B cell (primary cell): ENCODE data around the gene LRP6. TPM values are rescaled to one million over a fixed set of nuclear protein-coding genes. Genes with fewer than 3 reads are reported as not detected.

Experiments used
- ATAC-seq: fragments of 200-7000 bp; cut with Tn5 transposase; one replicate; pipeline ENCODE4 v1.10.0; 2021; ENCODE audit warnings: low read depth, mild to moderate bottlenecking, moderate number of reproducible peaks, moderate library complexity
- CTCF ChIA-PET: fragments of 350-600 bp; sonication (Branson Sonifier 250); formaldehyde crosslinking; loops from one replicate; lab custom pipeline; 2021; ENCODE audit warnings: antibody characterized with exemption, inconsistent platforms; lab: Charles Lee
- POLR2A ChIA-PET: fragments of 350-600 bp; sonication (Branson Sonifier 250); formaldehyde crosslinking; loops from one replicate; lab custom pipeline; 2021; ENCODE audit warnings: antibody characterized with exemption; lab: Charles Lee
- DNase-seq: peaks from one replicate; pipeline ENCODE4 v3.0.0; 2013
- H2AFZ ChIP-seq: 2 replicates; pipeline ENCODE4 v1.6.1; 2012; ENCODE audit warnings: mild to moderate bottlenecking, low read depth, low read length; ENCODE audit not compliant: insufficient read depth, poor library complexity, severe bottlenecking
- H3K27ac ChIP-seq, 2 donors: 1 replicate in 1 of 2; 2 replicates in 1 of 2; pipeline ENCODE4 v1.5.1; 2012 to 2013; ENCODE audit warnings: low read length in 2 of 2, mild to moderate bottlenecking in 2 of 2, moderate library complexity in 1 of 2
- H3K27me3 ChIP-seq, 4 experiments: fragments of 200-600 bp in 1 of 4; sonication (generic) in 1 of 4; replicated peaks in 1 of 4; 1 replicate in 2 of 4; 2 replicates in 2 of 4; pipeline versions ENCODE4 v1.6.1 to v1.7.0; 2013 to 2016; ENCODE audit warnings: low read length in 3 of 4, mild to moderate bottlenecking in 2 of 4, mixed read lengths in 1 of 4, moderate library complexity in 1 of 4; ENCODE audit not compliant: insufficient read depth in 4 of 4, control insufficient read depth in 3 of 4; ENCODE audit errors: control extremely low read depth in 1 of 4
- H3K36me3 ChIP-seq, 2 experiments: replicated peaks in 1 of 2; 1 replicate in 1 of 2; 2 replicates in 1 of 2; pipeline versions ENCODE4 v1.6.1 to v1.7.1; 2013; ENCODE audit warnings: low read length in 1 of 2; ENCODE audit not compliant: insufficient read depth in 2 of 2, control insufficient read depth in 1 of 2; ENCODE audit errors: control extremely low read depth in 1 of 2, extremely low read depth in 1 of 2
- H3K4me1 ChIP-seq, 2 donors: fragments of 200-600 bp in 1 of 2; sonication (generic) in 1 of 2; 1 replicate in 1 of 2; 2 replicates in 1 of 2; pipeline versions ENCODE4 v1.5.1 to v1.6.1; 2013 to 2017; ENCODE audit warnings: low read length in 2 of 2; ENCODE audit not compliant: control insufficient read depth in 2 of 2, insufficient read depth in 2 of 2
- H3K4me2 ChIP-seq: replicated peaks from 2 replicates; pipeline ENCODE3; 2012; ENCODE audit warnings: mild to moderate bottlenecking, low read depth, low read length; ENCODE audit not compliant: poor library complexity, severe bottlenecking
- H3K4me3 ChIP-seq, 5 experiments: fragments of 200-600 bp in 1 of 5; sonication (generic) in 1 of 5; 1 replicate in 3 of 5; 2 replicates in 2 of 5; pipeline versions ENCODE4 v1.5.1 to v1.7.0; 2011 to 2016; ENCODE audit warnings: low read length in 4 of 5, mild to moderate bottlenecking in 4 of 5, low read depth in 2 of 5, control low read depth in 1 of 5, moderate library complexity in 1 of 5; ENCODE audit not compliant: insufficient read depth in 1 of 5; ENCODE audit errors: control extremely low read depth in 1 of 5, extremely low read depth in 1 of 5
- H3K79me2 ChIP-seq: fragments of 200-600 bp; sonication (generic); one replicate; pipeline ENCODE4 v1.6.0; 2016; ENCODE audit warnings: low read length; ENCODE audit not compliant: control insufficient read depth, insufficient read depth
- H3K9ac ChIP-seq: fragments of 200-600 bp; sonication (generic); 2 replicates; pipeline ENCODE4 v1.6.1; 2017; ENCODE audit warnings: mild to moderate bottlenecking, low read length, moderate library complexity
- H3K9me3 ChIP-seq, 3 donors: one replicate each; pipeline versions ENCODE4 v1.6.1 to v1.7.1; 2013; ENCODE audit warnings: low read length in 2 of 3; ENCODE audit not compliant: control insufficient read depth in 2 of 3, insufficient read depth in 1 of 3; ENCODE audit errors: control extremely low read depth in 1 of 3
- H4K20me1 ChIP-seq: 2 replicates; pipeline ENCODE4 v1.6.0; 2012; ENCODE audit warnings: mild to moderate bottlenecking, low read length; ENCODE audit not compliant: insufficient read depth, control insufficient read depth, poor library complexity, severe bottlenecking
- H3K27ac Mint-ChIP-seq: one replicate; pipeline ENCODE4 v1.8.0; 2021; ENCODE audit warnings: mixed read lengths
- H3K27me3 Mint-ChIP-seq: one replicate; pipeline ENCODE4 v1.8.0; 2021; ENCODE audit warnings: mixed read lengths
- H3K4me1 Mint-ChIP-seq: one replicate; pipeline ENCODE4 v1.8.0; 2021; ENCODE audit warnings: mixed read lengths
- H3K4me3 Mint-ChIP-seq: one replicate; pipeline ENCODE4 v1.8.0; 2021; ENCODE audit warnings: mixed read lengths
- H3K9me3 Mint-ChIP-seq: one replicate; pipeline ENCODE4 v1.8.0; 2022; ENCODE audit warnings: mixed read lengths; ENCODE audit not compliant: insufficient read depth
- CTCF ChIP-seq: fragments of 200-600 bp; IDR thresholded peaks from one replicate; pipeline ENCODE4 v1.8.0; 2022; ENCODE audit warnings: antibody characterized with exemption, mild to moderate bottlenecking
- EZH2 ChIP-seq: IDR thresholded peaks from 2 replicates; pipeline ENCODE4 v1.6.1; 2012; ENCODE audit warnings: borderline replicate concordance, low read depth, mild to moderate bottlenecking, moderate library complexity, low read length; ENCODE audit not compliant: insufficient read depth, poor library complexity, severe bottlenecking
- WGBS: methylation state at CpG from one replicate; pipeline ENCODE4 v1.1.5; 2013; ENCODE audit warnings: missing lambda C conversion rate; ENCODE audit not compliant: insufficient coverage; 5-methylcytosine and 5-hydroxymethylcytosine counted together
- intact Hi-C: fragments of 100-400 bp; cut with micrococcal nuclease; formaldehyde crosslinking; loops from one replicate; pipeline ENCODE4 v1.10.0; 2022
- polyA plus RNA-seq: library from polyadenylated mRNA; depleted of rRNA; stranded (reverse); fragments of >200 nt; gene quantifications from 2 replicates; pipeline ENCODE4 v1.2.3, GENCODE V29; 2012
- total RNA-seq, 2 donors: library from RNA; stranded (reverse); fragments of 120-200 nt in 1 of 2; gene quantifications; 1 replicate in 1 of 2; 2 replicates in 1 of 2; pipeline versions ENCODE4 v1.2.3 to v1.2.4, GENCODE V29; 2013 to 2022

LRP6 gene
- total and polyA plus RNA-seq, 2 donors (not counting 1 experiment from before 2014, with no cell fraction given), result 0.34 to 2.8 TPM

DNA sequence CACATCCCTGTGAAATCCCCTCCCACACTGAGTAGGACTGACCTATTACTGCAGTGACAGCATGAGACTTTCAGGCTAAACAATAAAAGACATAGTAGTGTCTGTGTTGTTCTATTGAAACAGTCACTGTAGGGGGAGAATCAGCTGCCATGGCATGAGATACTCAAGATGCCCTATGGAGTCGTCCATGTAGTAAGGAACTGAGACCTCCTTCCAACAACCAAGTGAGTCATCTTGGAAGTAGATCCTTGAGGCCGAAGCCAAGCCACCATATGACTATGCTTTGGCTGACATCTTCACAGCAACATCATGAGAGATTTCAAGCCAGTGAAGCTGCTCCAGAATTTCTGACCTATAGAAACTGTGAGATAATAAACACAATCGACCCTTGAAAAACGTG is 12.1 kb upstream of the LRP6 start:
- H3K27ac Mint-ChIP-seq, result no peak overlapping the region
- CTCF ChIA-PET, result no interaction called here

DNA sequence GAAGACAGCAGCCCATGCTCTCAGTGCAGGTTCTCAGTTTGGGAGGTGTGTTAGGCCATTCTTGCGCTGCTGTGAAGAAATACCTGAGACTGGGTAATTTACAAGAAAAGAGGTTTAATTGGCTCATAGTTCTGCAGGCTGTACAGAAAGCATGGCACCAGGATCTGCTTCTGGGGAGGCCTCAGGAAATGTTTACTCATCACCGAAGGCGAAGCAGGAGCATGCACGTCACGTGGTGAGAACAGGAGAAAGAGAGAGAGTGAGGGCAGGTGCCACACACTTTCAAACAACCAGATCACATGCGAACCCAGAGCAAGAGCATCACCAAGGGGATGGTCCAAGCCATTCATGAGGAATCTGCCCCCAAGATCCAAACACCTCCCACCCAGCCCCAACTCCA is 9.0 kb upstream of the LRP6 start:
- no peak overlapping the region for H3K4me3 ChIP-seq
- ChIA-PET CTCF (no interaction called here), POLR2A (no interaction called here)
- no peaks in the 10 kb centered on the region for H4K20me1 ChIP-seq
- no peaks in the 10 kb centered on the region for H3K79me2 ChIP-seq
- H3K27ac ChIP-seq, result no peak overlapping the region
- Mint-ChIP-seq H3K27ac (no peak overlapping the region), H3K9me3 (peaks cover 4% of the 10 kb centered on the region), H3K27me3 (peaks cover 6% of the 10 kb centered on the region), H3K4me1 (no peaks in the 10 kb centered on the region), H3K4me3 (no peak overlapping the region)
- H2AFZ ChIP-seq, result no peak overlapping the region
- H3K4me1 ChIP-seq, result no peaks in the 10 kb centered on the region
- intact Hi-C loops, result no loop called here
- H3K36me3 ChIP-seq, result no peaks in the 10 kb centered on the region
- 100% methylated on average over 1 of the region's 6 CpGs for WGBS
- DNase-seq (no peak), ATAC-seq (no peak)
- no peak for TF ChIP-seq CTCF
- no peak for TF ChIP-seq EZH2
- H3K27me3 ChIP-seq, result no peaks in the 10 kb centered on the region
- peaks cover 0 to 13% (median 2%) of the 10 kb centered on the region in 3 donors for H3K9me3 ChIP-seq
- H3K9ac ChIP-seq, result no peak overlapping the region
- no peak overlapping the region for H3K4me2 ChIP-seq

More for the DNA sequence above, 12.1 kb upstream of the LRP6 start:
- Histone ChIP-seq H3K79me2 (no peaks in the 10 kb centered on the region), H3K4me2 (no peak overlapping the region), H4K20me1 (no peaks in the 10 kb centered on the region), H3K4me1 (no peaks in the 10 kb centered on the region), H2AFZ (no peak overlapping the region), H3K4me3 (no peak overlapping the region), H3K27ac (no peak overlapping the region), H3K9me3 (peaks cover 0 to 13% (median 2%) of the 10 kb centered on the region in 3 donors), H3K36me3 (no peaks in the 10 kb centered on the region), H3K27me3 (peaks cover 0 to 3% (median 1%) of the 10 kb centered on the region in 4 experiments), H3K9ac (no peak overlapping the region)
- no peak for TF ChIP-seq EZH2
- TF ChIP-seq CTCF, result no peak
- no peak for ATAC-seq
- no peak overlapping the region for H3K4me3 Mint-ChIP-seq
- 79% methylated on average over 2 of the region's 4 CpGs for WGBS
- peaks cover 4% of the 10 kb centered on the region for H3K9me3 Mint-ChIP-seq
- POLR2A ChIA-PET, result no interaction called here
- intact Hi-C loops, result no loop called here
- H3K27me3 Mint-ChIP-seq, result peaks cover 18% of the 10 kb centered on the region
- DNase-seq, result no peak
- H3K4me1 Mint-ChIP-seq, result no peaks in the 10 kb centered on the region
